Fibroblast of mammary gland (primary cell): ENCODE measurements around the gene MRPL38.

Source experiments
- DNase-seq: peaks from one replicate; pipeline ENCODE4 v3.0.0-alpha.2; 2010; ENCODE audit warnings: low read depth
- H3K4me3 ChIP-seq: 2 replicates; pipeline ENCODE4 v1.5.1; 2011; ENCODE audit warnings: low read depth, mild to moderate bottlenecking, low read length, moderate library complexity; ENCODE audit not compliant: control insufficient read depth
- CTCF ChIP-seq: conservative IDR thresholded peaks from 2 replicates; pipeline ENCODE4 v1.5.1; 2011; ENCODE audit warnings: low read depth, low read length, inconsistent platforms; ENCODE audit not compliant: control insufficient read depth, insufficient read depth

Gene MRPL38

GRCh38 chr17:75898065-75898464, 6.6 kb downstream of the MRPL38 start:
- H3K4me3 ChIP-seq = no peak overlapping the region
- no peak for DNase-seq
- TF ChIP-seq CTCF = no peak

- peak overlapping the region; percentile 69 for H3K4me3 ChIP-seq
- TF ChIP-seq CTCF = no peak
- no peak for DNase-seq
Measured at GRCh38 chr17:75897160-75898019, 7.3 kb downstream of the MRPL38 start.

- peak within 1 kb of the TSS; percentile 69 for H3K4me3 ChIP-seq
- TF ChIP-seq CTCF = no peak
- peak; percentile 74 for DNase-seq
Measured at GRCh38 chr17:75896415-75897159, 8.1 kb downstream of the MRPL38 start, which contains the start of gene TRIM65. TRIM65 (minus strand) TSS chr17:75896951; CDS start chr17:75896937, 14 bp downstream.

GRCh38 chr17:75895370-75896155, 9.1 kb downstream of the MRPL38 start:
- DNase-seq = peak; percentile 33

GRCh38 chr17:75894049-75894733, 10.5 kb downstream of the MRPL38 start:
- no peak overlapping the region for H3K4me3 ChIP-seq
- peak; percentile 23 for DNase-seq
- TF ChIP-seq CTCF = no peak

More at GRCh38 chr17:75895370-75896155, 9.1 kb downstream of the MRPL38 start:
- H3K4me3 ChIP-seq = peak overlapping the region; percentile 69
- peak; percentile 41 for TF ChIP-seq CTCF

GRCh38 chr17:75893305-75894048, 11.2 kb downstream of the MRPL38 start:
- no peak for TF ChIP-seq CTCF
- H3K4me3 ChIP-seq = no peak overlapping the region
- DNase-seq = no peak
